HEK293 (cell line): ENCODE measurements around the gene CLEC14A.
A peak's percentile ranks its signal among the peaks of the same experiment; 100 is the strongest.

ENCODE experiments used
- CTCF ChIA-PET: fragments of 350-600 bp; formaldehyde crosslinking; extraction: SDS; loops from one replicate; lab custom pipeline; 2021; ENCODE audit warnings: antibody characterized with exemption; lab: Yijun Ruan, JAX
- POLR2A ChIA-PET: fragments of 300-600 bp; formaldehyde crosslinking; extraction: SDS; loops from one replicate; lab custom pipeline; 2020; ENCODE audit warnings: antibody characterized with exemption, inconsistent platforms; lab: Yijun Ruan, JAX
- H3K27ac ChIP-seq: fragments of 200-500 bp; sonication (Bioruptor generic); 2 replicates; pipeline ENCODE4 v1.5.1; 2014; ENCODE audit warnings: low read depth, low read length, control low read depth, inconsistent platforms; ENCODE audit errors: extremely low read depth
- H3K36me3 ChIP-seq, 2 experiments: fragments of 200-500 bp in 1 of 2; sonication (Bioruptor generic) in 1 of 2; 1 replicate in 1 of 2; 2 replicates in 1 of 2; pipeline ENCODE4 v1.5.1; 2014 to 2017; ENCODE audit warnings: inconsistent platforms in 2 of 2, low read length in 2 of 2; ENCODE audit not compliant: control insufficient read depth in 2 of 2, insufficient read depth in 1 of 2
- H3K4me1 ChIP-seq: fragments of 200-500 bp; sonication (Bioruptor generic); 2 replicates; pipeline ENCODE4 v1.5.1; 2014; ENCODE audit warnings: mild to moderate bottlenecking, low read length, inconsistent platforms; ENCODE audit not compliant: control insufficient read depth, insufficient read depth
- H3K4me3 ChIP-seq: 2 replicates; pipeline ENCODE4 v1.5.1; 2011; ENCODE audit warnings: low read depth, mild to moderate bottlenecking, control low read depth, low read length, moderate library complexity
- H3K9me3 ChIP-seq: fragments of 200-500 bp; sonication (Bioruptor generic); 2 replicates; pipeline ENCODE4 v1.5.1; 2014; ENCODE audit warnings: low read depth, low read length, inconsistent platforms; ENCODE audit not compliant: control insufficient read depth, insufficient read depth
- KLF7 ChIP-seq: fragments of 450-650 bp; formaldehyde crosslinking; IDR thresholded peaks from 2 replicates; pipeline ENCODE4 v1.5.1; 2016; ENCODE audit warnings: missing biosample characterization, missing genetic modification characterization, borderline replicate concordance
- KLF8 ChIP-seq: fragments of 450-650 bp; formaldehyde crosslinking; IDR thresholded peaks from 2 replicates; pipeline ENCODE4 v1.5.1; 2016; ENCODE audit warnings: missing biosample characterization, missing genetic modification characterization
- TCF7L2 ChIP-seq: IDR thresholded peaks from 2 replicates; pipeline ENCODE4 v1.6.1; 2011; ENCODE audit warnings: low read depth, mild to moderate bottlenecking, inconsistent platforms, low read length, moderate library complexity, borderline replicate concordance
- ZBTB1 ChIP-seq: fragments of 450-650 bp; formaldehyde crosslinking; IDR thresholded peaks from 2 replicates; pipeline ENCODE4 v1.5.1; 2016; ENCODE audit warnings: missing biosample characterization, missing genetic modification characterization
- ZNF19 ChIP-seq: fragments of 450-650 bp; formaldehyde crosslinking; IDR thresholded peaks from 2 replicates; pipeline ENCODE4; 2016; ENCODE audit warnings: missing biosample characterization, missing genetic modification characterization, low read depth
- ZNF23 ChIP-seq: fragments of 450-650 bp; formaldehyde crosslinking; IDR thresholded peaks from 2 replicates; pipeline ENCODE4 v1.5.1; 2016; ENCODE audit warnings: missing biosample characterization, missing genetic modification characterization, borderline replicate concordance
- ZNF341 ChIP-seq: fragments of 450-650 bp; formaldehyde crosslinking; IDR thresholded peaks from 2 replicates; pipeline ENCODE4; 2016; ENCODE audit warnings: low read depth, missing biosample characterization, missing genetic modification characterization
- ZNF394 ChIP-seq: fragments of 450-650 bp; formaldehyde crosslinking; IDR thresholded peaks from 2 replicates; pipeline ENCODE4 v1.5.1; 2016; ENCODE audit warnings: missing biosample characterization, missing genetic modification characterization, mild to moderate bottlenecking, moderate library complexity, borderline replicate concordance
- ZNF621 ChIP-seq: fragments of 450-650 bp; formaldehyde crosslinking; IDR thresholded peaks from 2 replicates; pipeline ENCODE4 v1.5.1; 2017; ENCODE audit warnings: missing biosample characterization, missing genetic modification characterization
- TF ChIP-seq, protein P1 (sequence below): fragments of 450-650 bp; formaldehyde crosslinking; IDR thresholded peaks from 2 replicates; pipeline ENCODE4 v1.5.1; 2016; ENCODE audit warnings: missing biosample characterization, missing genetic modification characterization
- TF ChIP-seq, protein P2 (sequence below): fragments of 450-650 bp; formaldehyde crosslinking; IDR thresholded peaks from 2 replicates; pipeline ENCODE4 v1.5.1; 2016; ENCODE audit warnings: missing biosample characterization, missing genetic modification characterization
- TF ChIP-seq, protein P3 (sequence below): IDR thresholded peaks from 2 replicates; pipeline ENCODE4 v1.6.1; 2011; ENCODE audit warnings: mild to moderate bottlenecking, low read depth, low read length, borderline replicate concordance
- TF ChIP-seq, protein P4 (sequence below): fragments of 450-650 bp; formaldehyde crosslinking; IDR thresholded peaks from 2 replicates; pipeline ENCODE4 v1.5.1; 2017; ENCODE audit warnings: missing biosample characterization, missing genetic modification characterization

CLEC14A gene

DNA sequence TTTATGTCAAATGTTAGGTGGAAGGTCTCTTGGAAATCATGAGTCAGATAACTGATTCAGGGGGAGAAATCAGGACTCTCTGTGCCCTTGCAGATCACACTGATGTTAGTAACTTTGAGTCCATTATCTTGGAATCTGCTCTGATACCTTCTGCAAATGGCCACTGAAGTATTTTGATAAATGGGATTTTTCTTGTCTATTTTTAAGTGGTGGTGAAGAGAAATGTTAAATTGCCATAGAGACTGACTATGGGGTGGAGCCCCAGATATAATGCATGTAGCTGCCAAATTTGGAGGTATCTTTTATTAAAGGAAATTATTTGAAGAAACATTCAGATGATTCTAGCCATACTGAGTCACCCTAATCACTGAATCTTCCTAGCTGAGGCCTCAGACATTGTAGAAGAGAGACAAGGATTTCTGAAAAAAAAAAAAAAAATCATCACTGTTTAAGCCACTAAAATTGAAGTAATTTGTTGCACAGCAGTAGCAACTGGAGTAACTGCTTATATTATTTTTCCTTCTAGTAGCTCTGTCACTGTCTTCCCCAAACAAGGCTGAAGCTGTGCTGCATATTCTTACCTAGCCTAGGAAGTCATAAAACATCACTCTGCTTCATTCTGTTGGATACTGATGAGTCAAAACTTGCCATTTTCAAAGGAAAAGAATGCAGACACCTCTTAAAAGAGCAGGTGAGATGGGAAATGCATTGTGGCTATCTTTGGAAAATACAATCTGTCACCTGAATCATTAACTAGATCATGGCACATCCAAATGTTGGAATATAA lies 36.0 kb upstream of the CLEC14A start:
- Histone ChIP-seq H3K9me3 (no peaks in the 10 kb centered on the region), H3K36me3 (no peaks in the 10 kb centered on the region), H3K4me3 (no peak overlapping the region), H3K27ac (no peak overlapping the region), H3K4me1 (no peaks in the 10 kb centered on the region)
- no peak for TF ChIP-seq ZNF394
- no peak for TF ChIP-seq ZNF341
- ChIA-PET POLR2A (no interaction called here), CTCF (no interaction called here)

DNA sequence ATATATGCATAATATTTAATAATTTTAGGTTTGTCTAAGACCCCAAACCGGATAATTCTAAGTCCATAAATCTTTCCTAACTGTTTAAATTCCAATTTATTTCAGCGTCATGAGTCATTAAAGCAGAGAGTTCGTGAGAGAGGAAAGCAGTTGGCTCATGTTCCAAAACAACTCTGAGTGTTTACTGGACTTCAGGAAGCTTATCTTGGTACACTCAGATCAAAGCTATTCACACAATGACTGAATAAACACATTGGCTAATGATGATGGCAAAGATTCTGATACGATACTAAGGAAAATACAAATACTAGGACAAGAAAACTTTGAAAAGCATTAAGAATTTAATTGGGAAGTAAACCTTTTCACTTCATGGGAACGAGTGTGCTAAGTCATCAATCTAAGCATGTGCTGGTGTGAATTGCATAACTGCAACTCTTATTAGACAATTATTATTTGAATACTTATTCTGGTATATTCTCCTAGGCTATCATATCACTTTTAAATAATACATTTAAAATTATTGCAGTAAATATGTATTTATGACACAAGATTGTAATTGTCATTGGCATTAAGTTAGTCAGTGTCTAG lies 34.8 kb upstream of the CLEC14A start:
- H3K9me3 ChIP-seq = no peaks in the 10 kb centered on the region
- ChIA-PET POLR2A (no interaction called here), CTCF (no interaction called here)
- no peak overlapping the region for H3K27ac ChIP-seq
- H3K4me1 ChIP-seq = no peaks in the 10 kb centered on the region
- TF ChIP-seq TCF7L2 = peak; percentile 50; the same call in 1 of the 2 replicates
- TF ChIP-seq, protein P1, sequence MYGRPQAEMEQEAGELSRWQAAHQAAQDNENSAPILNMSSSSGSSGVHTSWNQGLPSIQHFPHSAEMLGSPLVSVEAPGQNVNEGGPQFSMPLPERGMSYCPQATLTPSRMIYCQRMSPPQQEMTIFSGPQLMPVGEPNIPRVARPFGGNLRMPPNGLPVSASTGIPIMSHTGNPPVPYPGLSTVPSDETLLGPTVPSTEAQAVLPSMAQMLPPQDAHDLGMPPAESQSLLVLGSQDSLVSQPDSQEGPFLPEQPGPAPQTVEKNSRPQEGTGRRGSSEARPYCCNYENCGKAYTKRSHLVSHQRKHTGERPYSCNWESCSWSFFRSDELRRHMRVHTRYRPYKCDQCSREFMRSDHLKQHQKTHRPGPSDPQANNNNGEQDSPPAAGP (tag by site-specific recombination) = no peak
- no peak for TF ChIP-seq ZNF621 (tag by site-specific recombination)
- TF ChIP-seq, all 188 proteins: peak for 1
- Histone ChIP-seq H3K4me3 (no peak overlapping the region), H3K36me3 (no peaks in the 10 kb centered on the region)

DNA sequence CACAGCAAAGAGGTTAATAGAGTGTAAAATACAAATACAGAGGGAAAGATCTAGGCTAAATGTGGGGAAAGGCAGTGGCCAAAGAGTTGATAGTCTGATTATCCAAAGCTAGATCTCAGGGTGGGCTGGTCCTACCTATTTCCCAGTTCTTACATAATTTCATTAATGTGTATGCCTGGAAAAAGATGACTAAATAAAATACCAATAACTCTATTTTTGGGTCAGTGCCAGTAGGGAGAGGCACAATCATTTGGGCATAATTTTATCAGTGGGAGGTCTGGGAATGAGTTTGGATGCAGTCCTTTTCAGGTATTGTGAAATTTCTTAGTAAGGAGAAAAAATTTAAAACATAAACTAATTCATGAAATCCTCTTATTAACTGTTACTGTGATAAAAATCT lies 30.6 kb upstream of the CLEC14A start:
- H3K4me3 ChIP-seq = no peak overlapping the region
- H3K27ac ChIP-seq = no peak overlapping the region
- CTCF ChIA-PET = no interaction called here
- H3K9me3 ChIP-seq = no peaks in the 10 kb centered on the region
- TF ChIP-seq, protein P2, sequence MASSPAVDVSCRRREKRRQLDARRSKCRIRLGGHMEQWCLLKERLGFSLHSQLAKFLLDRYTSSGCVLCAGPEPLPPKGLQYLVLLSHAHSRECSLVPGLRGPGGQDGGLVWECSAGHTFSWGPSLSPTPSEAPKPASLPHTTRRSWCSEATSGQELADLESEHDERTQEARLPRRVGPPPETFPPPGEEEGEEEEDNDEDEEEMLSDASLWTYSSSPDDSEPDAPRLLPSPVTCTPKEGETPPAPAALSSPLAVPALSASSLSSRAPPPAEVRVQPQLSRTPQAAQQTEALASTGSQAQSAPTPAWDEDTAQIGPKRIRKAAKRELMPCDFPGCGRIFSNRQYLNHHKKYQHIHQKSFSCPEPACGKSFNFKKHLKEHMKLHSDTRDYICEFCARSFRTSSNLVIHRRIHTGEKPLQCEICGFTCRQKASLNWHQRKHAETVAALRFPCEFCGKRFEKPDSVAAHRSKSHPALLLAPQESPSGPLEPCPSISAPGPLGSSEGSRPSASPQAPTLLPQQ (tag by site-specific recombination) = no peak
- TF ChIP-seq KLF7 (no peak), ZNF394 (no peak), ZNF19 (tag by site-specific recombination) (no peak), ZBTB1 (tag by site-specific recombination) (no peak), ZNF23 (tag by site-specific recombination) (no peak), KLF8 (tag by site-specific recombination) (no peak)
- TF ChIP-seq, protein P3, sequence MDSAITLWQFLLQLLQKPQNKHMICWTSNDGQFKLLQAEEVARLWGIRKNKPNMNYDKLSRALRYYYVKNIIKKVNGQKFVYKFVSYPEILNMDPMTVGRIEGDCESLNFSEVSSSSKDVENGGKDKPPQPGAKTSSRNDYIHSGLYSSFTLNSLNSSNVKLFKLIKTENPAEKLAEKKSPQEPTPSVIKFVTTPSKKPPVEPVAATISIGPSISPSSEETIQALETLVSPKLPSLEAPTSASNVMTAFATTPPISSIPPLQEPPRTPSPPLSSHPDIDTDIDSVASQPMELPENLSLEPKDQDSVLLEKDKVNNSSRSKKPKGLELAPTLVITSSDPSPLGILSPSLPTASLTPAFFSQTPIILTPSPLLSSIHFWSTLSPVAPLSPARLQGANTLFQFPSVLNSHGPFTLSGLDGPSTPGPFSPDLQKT = no peak
- TF ChIP-seq, protein P4, sequence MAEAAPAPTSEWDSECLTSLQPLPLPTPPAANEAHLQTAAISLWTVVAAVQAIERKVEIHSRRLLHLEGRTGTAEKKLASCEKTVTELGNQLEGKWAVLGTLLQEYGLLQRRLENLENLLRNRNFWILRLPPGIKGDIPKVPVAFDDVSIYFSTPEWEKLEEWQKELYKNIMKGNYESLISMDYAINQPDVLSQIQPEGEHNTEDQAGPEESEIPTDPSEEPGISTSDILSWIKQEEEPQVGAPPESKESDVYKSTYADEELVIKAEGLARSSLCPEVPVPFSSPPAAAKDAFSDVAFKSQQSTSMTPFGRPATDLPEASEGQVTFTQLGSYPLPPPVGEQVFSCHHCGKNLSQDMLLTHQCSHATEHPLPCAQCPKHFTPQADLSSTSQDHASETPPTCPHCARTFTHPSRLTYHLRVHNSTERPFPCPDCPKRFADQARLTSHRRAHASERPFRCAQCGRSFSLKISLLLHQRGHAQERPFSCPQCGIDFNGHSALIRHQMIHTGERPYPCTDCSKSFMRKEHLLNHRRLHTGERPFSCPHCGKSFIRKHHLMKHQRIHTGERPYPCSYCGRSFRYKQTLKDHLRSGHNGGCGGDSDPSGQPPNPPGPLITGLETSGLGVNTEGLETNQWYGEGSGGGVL (tag by site-specific recombination) = no peak
- POLR2A ChIA-PET = no interaction called here
- H3K36me3 ChIP-seq = no peaks in the 10 kb centered on the region
- H3K4me1 ChIP-seq = no peaks in the 10 kb centered on the region
